ENCODE data around the gene VPS39.

VPS39 gene

DNA sequence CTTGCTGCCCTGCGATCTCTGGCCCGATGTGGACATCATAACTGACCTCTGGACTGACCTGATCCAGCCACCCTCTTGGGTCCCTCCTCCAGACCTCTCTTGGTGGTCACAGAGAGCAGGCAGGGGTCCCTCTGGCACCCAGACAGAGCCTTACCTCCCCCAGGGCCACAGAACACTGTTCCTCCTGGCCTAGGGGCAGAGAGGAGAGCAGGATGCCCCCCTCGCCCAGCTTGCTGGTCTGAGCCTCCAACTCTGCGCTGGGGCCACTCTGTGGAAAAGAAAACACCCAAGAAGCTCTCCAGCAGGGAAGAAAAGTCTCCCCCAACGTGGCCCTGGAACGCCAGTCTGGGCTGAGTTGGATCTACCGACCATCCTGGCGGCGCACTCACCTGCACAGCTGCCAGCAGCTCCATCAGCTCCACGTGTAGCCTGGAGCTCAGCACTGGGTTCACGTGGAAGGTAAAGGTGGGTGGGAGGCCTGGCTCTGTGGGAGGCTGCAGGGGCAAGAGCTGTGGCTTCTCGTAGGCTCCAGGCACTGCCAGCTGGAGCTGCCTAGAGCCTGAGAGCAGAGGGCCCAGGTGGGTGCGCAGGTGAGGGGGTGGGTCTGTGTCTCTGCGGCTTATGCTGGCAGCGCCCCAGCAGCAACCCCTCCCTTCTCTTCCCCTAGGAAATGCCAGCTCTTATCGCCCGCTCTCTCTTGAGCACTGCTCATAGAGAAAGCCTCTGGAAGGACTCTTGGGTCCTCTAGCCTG lies 57.7 kb downstream of the VPS39 start:
- no peak overlapping the region for H3K4me3 ChIP-seq (ENCODE audit: control insufficient read depth, low read depth, low read length)
- TF ChIP-seq, protein P1, sequence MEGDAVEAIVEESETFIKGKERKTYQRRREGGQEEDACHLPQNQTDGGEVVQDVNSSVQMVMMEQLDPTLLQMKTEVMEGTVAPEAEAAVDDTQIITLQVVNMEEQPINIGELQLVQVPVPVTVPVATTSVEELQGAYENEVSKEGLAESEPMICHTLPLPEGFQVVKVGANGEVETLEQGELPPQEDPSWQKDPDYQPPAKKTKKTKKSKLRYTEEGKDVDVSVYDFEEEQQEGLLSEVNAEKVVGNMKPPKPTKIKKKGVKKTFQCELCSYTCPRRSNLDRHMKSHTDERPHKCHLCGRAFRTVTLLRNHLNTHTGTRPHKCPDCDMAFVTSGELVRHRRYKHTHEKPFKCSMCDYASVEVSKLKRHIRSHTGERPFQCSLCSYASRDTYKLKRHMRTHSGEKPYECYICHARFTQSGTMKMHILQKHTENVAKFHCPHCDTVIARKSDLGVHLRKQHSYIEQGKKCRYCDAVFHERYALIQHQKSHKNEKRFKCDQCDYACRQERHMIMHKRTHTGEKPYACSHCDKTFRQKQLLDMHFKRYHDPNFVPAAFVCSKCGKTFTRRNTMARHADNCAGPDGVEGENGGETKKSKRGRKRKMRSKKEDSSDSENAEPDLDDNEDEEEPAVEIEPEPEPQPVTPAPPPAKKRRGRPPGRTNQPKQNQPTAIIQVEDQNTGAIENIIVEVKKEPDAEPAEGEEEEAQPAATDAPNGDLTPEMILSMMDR (conservative IDR thresholded peaks at IDR 0.05; ENCODE audit: control insufficient read depth, insufficient read depth, low read depth, low read length), result no peak
- no peak for DNase-seq (ENCODE audit: low read depth)

DNA sequence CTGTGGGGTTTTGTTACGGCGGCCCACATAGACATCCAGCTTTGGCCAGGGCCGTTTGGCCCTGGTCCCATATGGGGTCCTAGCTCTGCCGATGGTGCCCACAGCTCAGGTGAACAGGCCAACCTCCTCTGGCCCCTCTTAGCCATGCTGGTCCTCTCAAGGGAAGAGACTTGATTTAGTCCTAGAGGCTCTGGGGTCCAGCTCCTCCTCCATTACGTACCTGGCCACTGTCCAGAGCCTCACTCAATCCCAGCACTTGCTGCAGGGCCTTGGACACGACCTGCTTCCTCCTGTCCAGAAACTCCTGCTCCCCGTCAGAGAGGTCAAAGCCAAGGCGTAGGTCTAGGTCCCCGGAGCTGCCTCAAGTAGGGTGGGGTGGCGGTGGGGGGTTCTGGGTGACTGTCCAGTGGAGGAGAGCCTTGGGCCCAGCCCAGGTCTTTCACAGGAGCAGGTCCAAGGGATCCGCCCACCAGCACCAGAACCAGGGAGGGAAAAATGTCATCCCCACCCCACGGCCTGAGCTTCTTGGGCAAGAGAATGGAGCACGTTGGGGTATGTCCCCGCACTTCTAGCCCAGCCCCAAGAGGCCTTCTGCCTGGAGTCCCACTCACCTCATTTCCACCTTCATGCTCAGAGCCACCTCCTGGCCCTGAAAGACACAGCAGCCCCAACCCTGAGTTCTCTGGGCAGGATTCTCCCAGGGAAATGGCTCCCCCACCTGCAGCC lies 58.4 kb downstream of the VPS39 start:
- no peak overlapping the region for H3K4me3 ChIP-seq (ENCODE audit: control insufficient read depth, low read depth, low read length)
- TF ChIP-seq, protein P1 (conservative IDR thresholded peaks at IDR 0.05; ENCODE audit: control insufficient read depth, insufficient read depth, low read depth, low read length), result no peak
- no peak for DNase-seq (ENCODE audit: low read depth)

DNA sequence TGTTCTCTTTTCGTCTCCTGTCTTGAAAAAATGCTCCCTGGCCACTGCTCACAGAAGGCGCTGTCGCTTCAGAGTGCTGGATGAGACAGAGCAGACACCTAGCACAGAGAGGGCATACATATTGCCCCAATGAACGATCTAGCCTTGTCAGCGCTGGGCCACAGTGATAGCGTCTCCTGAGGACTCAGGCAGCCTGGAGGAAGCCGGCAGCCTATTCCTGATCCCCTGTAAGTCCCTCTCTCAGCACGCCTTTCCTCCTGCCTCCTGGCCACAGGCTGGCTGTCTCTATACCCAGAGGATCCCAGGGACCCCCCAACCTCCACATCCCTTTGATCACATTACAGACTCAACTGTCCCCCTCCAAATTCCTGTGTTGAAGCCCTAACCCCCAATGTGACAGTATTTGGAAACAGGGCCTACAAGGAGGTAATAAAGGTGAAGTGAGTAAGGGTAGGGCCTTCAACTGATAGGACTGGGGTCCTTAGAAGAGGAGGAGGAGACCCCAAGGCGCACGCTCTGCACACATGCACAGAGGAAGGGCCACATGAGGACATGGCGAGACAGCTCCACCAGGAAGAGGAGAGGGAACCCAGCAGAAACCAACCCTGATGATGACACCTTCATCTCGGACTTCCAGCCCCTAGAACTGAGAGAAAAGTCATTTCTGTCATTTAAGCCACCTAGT lies 59.2 kb downstream of the VPS39 start:
- no peak for DNase-seq (ENCODE audit: low read depth)
- H3K4me3 ChIP-seq (ENCODE audit: control insufficient read depth, low read depth, low read length), result no peak overlapping the region
- TF ChIP-seq, protein P1 (conservative IDR thresholded peaks at IDR 0.05; ENCODE audit: control insufficient read depth, insufficient read depth, low read depth, low read length), result no peak

DNA sequence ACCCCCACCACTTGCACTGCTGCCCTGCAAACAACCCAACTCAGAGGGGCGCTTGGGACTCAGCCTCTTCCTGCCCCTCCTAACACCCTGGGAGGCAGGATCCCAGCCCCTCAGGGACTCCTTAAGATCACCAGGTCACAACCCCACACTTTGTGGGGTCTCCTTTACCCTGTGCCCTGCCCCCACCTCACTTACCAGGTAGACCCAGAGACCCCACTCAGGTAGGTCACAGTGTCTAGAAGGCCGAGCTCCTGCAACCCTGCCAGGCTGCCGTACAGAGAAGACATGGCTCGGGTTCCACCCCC lies 60.7 kb downstream of the VPS39 start:
- H3K4me3 ChIP-seq (ENCODE audit: control insufficient read depth, low read depth, low read length), result no peak overlapping the region
- TF ChIP-seq, protein P1 (conservative IDR thresholded peaks at IDR 0.05; ENCODE audit: control insufficient read depth, insufficient read depth, low read depth, low read length), result no peak
- no peak for DNase-seq (ENCODE audit: low read depth)

DNA sequence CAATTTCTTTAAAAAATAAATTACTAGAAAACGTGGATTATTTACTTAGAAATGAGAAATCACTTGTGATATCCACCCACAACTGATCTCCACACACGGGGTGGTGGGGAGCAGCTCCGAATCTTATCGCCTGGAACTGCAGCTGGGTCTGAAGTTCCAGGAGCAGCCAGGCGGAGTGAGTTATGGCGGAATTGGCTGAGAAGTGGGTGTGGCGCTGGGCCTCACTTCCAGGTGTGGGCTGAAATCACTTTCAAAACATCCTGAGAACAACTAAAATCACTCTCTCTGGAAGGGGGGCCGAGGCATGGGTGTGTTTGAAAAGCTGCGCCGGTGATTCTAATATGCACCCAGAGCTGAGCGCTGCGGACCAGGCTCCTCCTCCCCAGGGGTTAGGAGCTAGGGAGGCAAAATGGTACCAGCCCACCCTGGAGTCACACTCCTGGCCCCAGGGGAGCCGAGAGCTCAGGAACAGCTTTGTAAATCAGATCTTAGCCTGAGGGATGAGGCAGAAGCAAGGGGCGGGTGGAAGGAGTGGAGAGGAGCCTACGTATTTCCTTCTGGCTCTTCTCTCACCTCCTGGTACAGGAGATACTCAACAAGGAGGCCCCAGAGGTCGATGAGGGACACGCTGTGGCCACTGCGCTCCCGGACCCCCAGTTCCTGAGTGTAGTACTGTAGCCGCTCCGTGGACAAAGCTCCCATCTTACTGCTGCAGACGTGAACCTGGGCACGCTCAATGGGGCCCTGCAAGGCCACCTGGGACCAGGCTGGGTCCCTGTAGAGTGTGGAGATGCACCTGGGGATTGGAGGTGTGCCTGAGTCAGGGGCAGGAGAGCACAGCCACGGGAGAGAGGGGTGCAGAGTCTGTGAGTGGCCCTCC lies 61.3 kb downstream of the VPS39 start:
- TF ChIP-seq, protein P1 (conservative IDR thresholded peaks at IDR 0.05; ENCODE audit: control insufficient read depth, insufficient read depth, low read depth, low read length), result no peak
- no peak for DNase-seq (ENCODE audit: low read depth)
- no peak overlapping the region for H3K4me3 ChIP-seq (ENCODE audit: control insufficient read depth, low read depth, low read length)

Measured in fibroblast of mammary gland (primary cell).